ENCODE results near the gene OPRL1.

Gene OPRL1

GRCh38 chr20:64044484-64045247 is 35.2 kb upstream of the OPRL1 start (continued):
- peak; percentile 81 for TF ChIP-seq PRDM10 (tag by site-specific recombination; IDR thresholded peaks at IDR 0.05)
- TF ChIP-seq ZNF155 (tag by site-specific recombination; IDR thresholded peaks at IDR 0.05), result no peak
- no peak for TF ChIP-seq CTCF (tag by site-specific recombination; IDR thresholded peaks at IDR 0.05)
- TF ChIP-seq KLF1 (tag by site-specific recombination; IDR thresholded peaks at IDR 0.05), result peak; percentile 87
- TF ChIP-seq GLIS2 (tag by site-specific recombination; IDR thresholded peaks at IDR 0.05), result no peak
- TF ChIP-seq ZBTB7A (tag by site-specific recombination; IDR thresholded peaks at IDR 0.05; ENCODE audit: low read depth), result no peak
- peak; percentile 45 for TF ChIP-seq KLF17 (tag by site-specific recombination; IDR thresholded peaks at IDR 0.05)
- TF ChIP-seq KLF8 (tag by site-specific recombination; IDR thresholded peaks at IDR 0.05), result 0 out of 2 replicates have a peak, but pooled peaks have one; percentile 18
- no peak for TF ChIP-seq SP3 (tag by site-specific recombination; IDR thresholded peaks at IDR 0.05)

GRCh38 chr20:64045346-64046011 is 34.4 kb upstream of the OPRL1 start:
- ChIA-PET CTCF (no interaction called here), POLR2A (no interaction called here)
- H3K9me3 ChIP-seq (ENCODE audit: control insufficient read depth, insufficient read depth, low read depth, low read length), result no peaks in the 10 kb centered on the region
- H3K4me3 ChIP-seq (ENCODE audit: low read depth, low read length), result no peak overlapping the region
- H3K27ac ChIP-seq (ENCODE audit: extremely low read depth, low read depth, low read length), result no peak overlapping the region
- TF ChIP-seq BCL6B (tag by site-specific recombination; IDR thresholded peaks at IDR 0.05), result no peak
- peak; percentile 50; the same call in 1 of the 2 replicates for TF ChIP-seq SP3 (tag by site-specific recombination; IDR thresholded peaks at IDR 0.05)
- TF ChIP-seq SCRT2 (tag by site-specific recombination; IDR thresholded peaks at IDR 0.05), result peak; percentile 74
- TF ChIP-seq ZNF184 (tag by site-specific recombination; IDR thresholded peaks at IDR 0.05), result no peak
- peak; percentile 51; the same call in 1 of the 2 replicates for TF ChIP-seq SCRT1 (tag by site-specific recombination; IDR thresholded peaks at IDR 0.05; ENCODE audit: borderline replicate concordance)
- peak; percentile 60 for TF ChIP-seq GLIS2 (tag by site-specific recombination; IDR thresholded peaks at IDR 0.05)
- peak; percentile 51; the same call in 1 of the 2 replicates for TF ChIP-seq PRDM10 (tag by site-specific recombination; IDR thresholded peaks at IDR 0.05)
- TF ChIP-seq ZNF302 (tag by site-specific recombination; IDR thresholded peaks at IDR 0.05; ENCODE audit: low read depth), result no peak
- no peak for TF ChIP-seq GLI4 (tag by site-specific recombination; IDR thresholded peaks at IDR 0.05)
- peak; percentile 90 for TF ChIP-seq GLIS1 (tag by site-specific recombination; IDR thresholded peaks at IDR 0.05)
- no peak for TF ChIP-seq GLI2 (tag by site-specific recombination; IDR thresholded peaks at IDR 0.05; ENCODE audit: borderline replicate concordance, low read depth)
- H3K4me1 ChIP-seq (ENCODE audit: control insufficient read depth, insufficient read depth, low read length), result peaks cover 6% of the 10 kb centered on the region
- H3K36me3 ChIP-seq (ENCODE audit: control insufficient read depth in 2 of 2, insufficient read depth in 1 of 2, low read length in 2 of 2), result peaks cover 0 to 5% of the 10 kb centered on the region in 2 experiments; a peak in 1 of 3 replicates

All from HEK293 (cell line).